Activated CD8-positive, alpha-beta memory T cell treated with anti-CD3 and anti-CD28 coated beads, Interleukin-2, amount 50 U/mL, for 24 hours (primary cell): ENCODE results near the gene MAEA.
"Not testable (repeated sequence)": the region's sequence is repeated elsewhere in the genome, so short reads cannot be mapped to it uniquely, and the experiment has no call there.

ENCODE experiments used
- DNase-seq: peaks from one replicate; pipeline ENCODE4 v3.0.0-alpha.2; 2020; ENCODE audit errors: extremely low read depth

The MAEA gene

GRCh38 chr4:1277667-1278665, 11.7 kb upstream of the MAEA start:
- no peak for DNase-seq

GRCh38 chr4:1279253-1279652, 10.4 kb upstream of the MAEA start:
- DNase-seq = no peak

- no peak for DNase-seq
These were observed 6.0 kb upstream of the MAEA start for GRCh38 chr4:1283711-1284110.

GRCh38 chr4:1285151-1285789, 4.4 kb upstream of the MAEA start:
- DNase-seq = no peak

- no peak for DNase-seq
These were observed 3.7 kb upstream of the MAEA start for GRCh38 chr4:1285790-1286553.

- DNase-seq = no peak
These were observed 905 bp upstream of the MAEA start for GRCh38 chr4:1288786-1289185.

GRCh38 chr4:1290165-1290977, 680 bp downstream of the MAEA start:
- no peak for DNase-seq

GRCh38 chr4:1291091-1291490, 1.4 kb downstream of the MAEA start:
- DNase-seq = no peak

- DNase-seq = no peak
These were observed 2.5 kb downstream of the MAEA start for GRCh38 chr4:1291996-1292702.

- not testable (repeated sequence) for DNase-seq
These were observed 3.0 kb downstream of the MAEA start for GRCh38 chr4:1292703-1293011.

- no peak for DNase-seq
These were observed 3.8 kb downstream of the MAEA start for GRCh38 chr4:1293531-1293941.

- DNase-seq = no peak
These were observed 4.3 kb downstream of the MAEA start for GRCh38 chr4:1293991-1294390.

GRCh38 chr4:1294424-1294823, 4.7 kb downstream of the MAEA start:
- no peak for DNase-seq

GRCh38 chr4:1294891-1295290, 5.2 kb downstream of the MAEA start:
- no peak for DNase-seq

- no peak for DNase-seq
These were observed 5.8 kb downstream of the MAEA start for GRCh38 chr4:1295405-1296055.

- no peak for DNase-seq
These were observed 6.8 kb downstream of the MAEA start for GRCh38 chr4:1296324-1297022.

- no peak for DNase-seq
These were observed 7.3 kb downstream of the MAEA start for GRCh38 chr4:1297023-1297395.

- DNase-seq = no peak
These were observed 8.0 kb downstream of the MAEA start for GRCh38 chr4:1297456-1298325.

- DNase-seq = no peak
These were observed 8.8 kb downstream of the MAEA start for GRCh38 chr4:1298461-1298860.
